ENCODE results near the gene MYH11.
A peak's percentile ranks its signal among the peaks of the same experiment; 100 is the strongest.

MYH11 gene

GRCh38 chr16:15775209-15775608 lies 81.6 kb downstream of the MYH11 start:
- DNase-seq = peak; percentile 64

GRCh38 chr16:15773968-15774367 lies 82.9 kb downstream of the MYH11 start:
- no peak for DNase-seq

DNA sequence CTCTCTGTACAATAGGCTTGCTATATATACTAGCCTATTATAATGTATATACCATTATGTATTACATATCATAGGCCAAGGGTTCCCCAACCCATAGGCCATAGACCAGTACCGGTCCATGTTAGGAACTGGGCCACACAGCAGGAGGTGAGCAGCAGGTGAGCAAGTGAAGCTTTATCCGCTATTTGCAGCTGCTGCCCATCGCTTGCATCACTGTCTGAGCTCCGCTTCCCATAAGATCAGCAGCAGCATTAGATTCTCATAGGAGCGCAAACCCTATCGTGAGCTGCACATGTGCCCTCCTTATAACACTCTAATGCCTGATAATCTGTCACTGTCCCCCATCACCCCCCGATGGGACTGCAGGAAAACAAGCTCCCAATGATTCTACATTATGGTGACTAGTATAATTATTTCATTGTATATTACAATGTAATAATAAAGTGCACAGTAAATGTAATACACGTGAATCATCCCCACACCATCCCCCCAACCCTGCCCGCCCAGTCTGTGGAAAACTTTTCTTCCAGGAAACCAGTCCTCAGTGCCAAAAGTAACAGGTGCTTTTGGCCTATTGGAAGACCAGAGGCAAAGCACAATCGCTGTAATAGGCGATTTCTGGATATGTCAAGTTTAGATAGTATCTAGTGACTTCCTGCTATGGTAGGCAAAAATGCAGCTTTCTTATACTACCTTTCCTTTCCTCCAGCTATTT lies 84.1 kb downstream of the MYH11 start:
- peak; percentile 11 for DNase-seq

DNA sequence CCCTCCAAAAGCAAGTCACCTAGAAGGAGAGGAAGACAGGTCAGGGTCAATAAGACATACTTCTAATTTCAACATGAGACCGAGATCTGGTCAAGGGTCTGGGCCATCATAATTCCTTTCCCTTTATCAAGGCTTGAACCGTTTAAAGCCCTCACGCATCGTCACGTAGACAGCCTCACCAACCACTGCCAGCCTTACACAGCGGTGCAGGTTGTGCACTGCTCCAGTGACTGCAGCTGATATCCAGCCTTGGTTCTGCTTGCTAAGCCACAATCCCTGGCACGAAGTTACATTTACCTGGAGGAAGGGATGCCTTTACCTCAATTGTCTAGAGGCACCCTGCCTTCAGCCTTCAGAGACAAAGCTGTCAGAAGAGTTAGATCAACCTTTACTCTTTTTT lies 85.1 kb downstream of the MYH11 start:
- DNase-seq = no peak

DNA sequence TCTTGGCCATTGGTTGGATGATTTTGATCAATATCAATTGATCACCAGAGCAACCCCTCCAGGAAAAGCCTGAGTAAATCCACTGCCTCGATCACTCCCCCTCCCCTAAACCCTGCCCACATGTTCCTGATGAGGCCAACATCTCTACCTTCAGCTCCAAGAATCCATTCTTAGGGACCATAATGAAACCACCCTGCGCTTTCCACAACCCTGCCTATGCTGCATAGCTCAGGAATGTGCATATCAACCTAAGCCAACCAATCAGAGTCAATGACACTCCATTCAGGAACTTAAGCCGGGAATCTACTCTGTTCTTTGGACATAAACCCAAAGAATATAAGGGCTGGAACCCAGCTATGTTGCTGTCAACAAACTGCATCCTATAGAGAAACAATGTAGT lies 86.3 kb downstream of the MYH11 start:
- DNase-seq = no peak

DNA sequence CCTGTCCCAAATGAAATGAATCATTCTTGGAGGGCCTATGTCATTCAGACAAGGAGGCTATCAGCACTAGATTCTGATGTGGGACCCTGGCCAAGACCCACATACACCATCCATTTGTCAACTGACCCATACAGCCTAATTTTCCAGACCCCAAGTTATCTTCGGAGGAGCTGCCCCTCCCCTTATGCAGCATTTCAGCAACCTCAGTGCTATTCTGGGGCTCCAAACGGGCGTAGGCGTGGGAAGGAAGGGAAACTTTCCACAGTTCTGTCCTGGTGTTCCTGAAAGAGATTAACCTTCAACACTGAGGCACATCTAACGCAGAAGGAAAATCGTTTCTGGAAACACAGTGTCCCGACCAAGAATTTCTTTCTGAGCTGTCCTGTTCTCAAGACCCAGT lies 86.7 kb downstream of the MYH11 start:
- DNase-seq = no peak

DNA sequence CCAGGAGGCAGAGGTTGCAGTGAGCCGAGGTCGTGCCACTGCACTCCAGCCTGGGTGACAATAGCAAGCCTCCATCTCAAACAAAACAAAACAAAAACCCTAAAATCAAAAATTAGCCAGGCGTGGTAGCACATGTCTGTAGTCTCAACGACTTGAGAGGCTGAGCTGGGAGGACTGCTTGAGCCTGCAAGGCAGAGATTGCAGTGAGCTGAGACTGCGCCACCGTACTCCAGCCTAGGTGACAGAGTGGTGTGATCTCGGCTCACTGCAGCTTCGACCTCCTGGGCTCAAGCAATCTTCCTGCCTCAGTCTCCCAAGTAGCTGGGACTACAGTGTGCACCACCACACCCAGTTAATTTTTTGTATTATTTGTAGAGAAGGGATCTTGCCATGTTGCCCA lies 87.6 kb downstream of the MYH11 start:
- no peak for DNase-seq

DNA sequence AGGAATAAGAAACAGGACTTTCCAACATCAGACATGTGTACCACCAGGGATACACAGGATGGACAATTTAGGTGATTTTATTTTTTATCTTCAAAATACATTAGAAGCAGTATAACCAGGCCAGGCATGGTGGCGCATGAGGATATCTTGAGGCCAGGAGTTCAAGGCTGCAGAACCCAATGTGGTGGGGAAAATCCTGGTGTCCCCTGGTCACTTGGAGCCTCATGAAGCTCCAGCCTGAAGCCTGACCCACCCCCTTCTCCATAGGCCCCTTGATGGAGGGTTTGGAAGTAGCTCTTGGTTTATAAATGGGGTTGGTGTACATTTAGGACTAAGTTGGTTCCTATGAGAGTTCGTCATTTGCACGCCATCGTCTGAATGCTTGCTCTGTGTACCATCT lies 88.6 kb downstream of the MYH11 start:
- DNase-seq = no peak

DNA sequence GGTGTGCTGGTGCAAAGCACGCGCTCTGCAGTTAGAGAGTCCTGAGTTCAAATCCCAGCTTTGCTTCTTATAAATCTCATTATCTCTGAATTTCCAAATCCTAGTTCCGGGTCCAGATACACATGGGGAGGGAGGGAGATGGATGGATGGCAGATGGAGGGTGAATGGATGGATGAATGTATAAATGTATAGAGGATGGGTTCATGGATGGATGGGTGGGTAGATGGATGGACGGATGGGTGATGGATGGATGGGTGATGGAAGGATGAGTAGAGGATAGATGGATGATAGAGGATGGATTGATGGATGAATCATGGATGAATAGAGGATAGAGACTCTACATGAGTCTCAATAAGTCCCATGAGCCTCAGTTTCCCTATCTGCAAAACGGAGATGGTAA lies 89.9 kb downstream of the MYH11 start:
- DNase-seq = no peak

DNA sequence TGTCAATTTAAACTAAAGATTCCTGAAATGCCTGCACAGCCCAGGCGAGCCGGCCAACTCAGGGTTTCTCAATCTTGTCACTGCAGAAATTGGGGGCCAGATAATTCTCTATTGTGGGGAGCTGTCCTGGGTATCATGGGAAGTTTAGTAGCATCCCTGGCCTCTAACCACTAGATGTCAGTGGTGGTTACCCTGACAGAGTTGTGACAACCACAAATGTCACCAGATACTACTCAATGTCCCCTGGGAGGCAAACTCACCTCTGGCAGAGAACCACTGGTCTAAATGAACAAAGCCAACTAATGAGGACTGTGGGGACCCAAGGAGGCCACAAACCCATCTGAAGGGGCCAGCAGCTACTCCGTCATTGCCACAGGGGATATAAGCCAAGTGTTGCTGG lies 90.9 kb downstream of the MYH11 start:
- DNase-seq = peak; percentile 73

DNA sequence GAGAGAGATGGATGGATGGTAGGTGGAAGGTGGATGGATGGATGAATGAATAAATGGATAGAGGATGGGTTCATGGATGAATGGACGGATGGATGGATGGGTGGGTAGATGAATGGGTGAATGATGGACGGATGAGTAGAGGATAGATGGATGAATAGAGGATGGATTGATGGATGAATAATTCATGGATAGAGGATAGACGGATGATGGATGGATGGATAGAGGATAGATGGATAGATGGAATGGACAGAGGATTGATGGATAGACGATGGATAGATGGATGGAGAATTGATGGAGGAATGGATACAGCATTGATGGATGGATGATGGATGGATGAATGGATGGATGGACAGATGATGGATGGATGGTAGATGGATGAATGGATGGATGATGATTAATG lies 91.7 kb downstream of the MYH11 start:
- DNase-seq = no peak

DNA sequence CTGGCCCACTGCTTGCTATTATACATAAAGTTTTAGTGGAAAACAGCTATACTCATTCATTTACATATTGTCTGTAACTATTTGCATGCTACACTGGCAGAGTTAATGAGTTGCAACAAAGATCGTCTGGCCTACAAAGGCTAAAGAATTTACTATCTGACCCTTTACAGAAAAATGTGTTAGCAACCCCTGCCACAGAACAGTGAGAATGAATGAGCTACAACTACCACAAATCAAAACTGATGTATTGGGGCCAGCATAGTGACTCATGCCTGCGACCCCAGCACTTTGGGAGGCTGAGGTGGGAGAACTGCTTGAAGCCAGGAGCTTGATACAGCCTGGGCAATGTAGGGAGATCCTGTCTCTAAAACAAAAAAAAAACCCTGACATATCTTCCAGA lies 92.7 kb downstream of the MYH11 start:
- no peak for DNase-seq

DNA sequence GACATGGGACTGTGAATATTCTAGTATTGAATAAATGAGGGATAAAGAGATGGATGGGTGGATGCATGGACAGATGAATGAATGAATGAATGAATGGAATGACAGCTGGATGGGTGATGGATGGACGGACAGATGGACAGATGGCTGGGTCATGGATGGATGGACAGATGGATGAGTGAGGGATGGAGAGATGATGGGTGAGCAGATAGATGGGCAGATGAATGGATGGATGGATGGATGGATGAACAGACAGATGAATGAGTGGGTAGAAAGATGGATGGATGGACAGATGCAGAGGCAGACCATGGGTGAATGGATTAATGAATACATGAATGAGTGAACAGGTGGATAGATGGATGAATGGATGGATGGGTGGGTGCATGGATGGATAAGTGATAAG lies 96.7 kb downstream of the MYH11 start:
- no peak for DNase-seq

DNA sequence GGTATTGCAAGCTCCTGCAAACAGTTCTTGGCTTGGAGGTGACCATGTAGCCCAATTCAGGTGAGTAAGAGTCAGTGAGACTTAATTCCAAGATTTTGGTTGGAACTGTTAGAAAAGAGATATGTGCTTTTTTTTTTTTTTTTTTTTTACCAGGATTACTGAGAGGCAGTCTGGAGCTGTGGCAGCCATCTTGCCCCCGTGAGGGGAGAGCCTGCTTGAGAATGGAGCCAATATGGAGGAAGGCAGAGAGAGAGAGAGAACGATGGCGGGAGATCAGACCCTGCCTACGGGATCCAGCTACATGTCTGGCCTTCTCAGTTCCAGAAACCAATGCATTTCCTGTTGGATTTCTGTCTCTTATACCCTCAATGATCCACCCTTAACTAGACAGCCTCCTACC lies 97.8 kb downstream of the MYH11 start:
- DNase-seq = no peak

GRCh38 chr16:15757630-15758251 lies 99.1 kb downstream of the MYH11 start:
- peak; percentile 9 for DNase-seq

- no peak for DNase-seq
Measured at GRCh38 chr16:15757077-15757386, 99.8 kb downstream of the MYH11 start.

DNA sequence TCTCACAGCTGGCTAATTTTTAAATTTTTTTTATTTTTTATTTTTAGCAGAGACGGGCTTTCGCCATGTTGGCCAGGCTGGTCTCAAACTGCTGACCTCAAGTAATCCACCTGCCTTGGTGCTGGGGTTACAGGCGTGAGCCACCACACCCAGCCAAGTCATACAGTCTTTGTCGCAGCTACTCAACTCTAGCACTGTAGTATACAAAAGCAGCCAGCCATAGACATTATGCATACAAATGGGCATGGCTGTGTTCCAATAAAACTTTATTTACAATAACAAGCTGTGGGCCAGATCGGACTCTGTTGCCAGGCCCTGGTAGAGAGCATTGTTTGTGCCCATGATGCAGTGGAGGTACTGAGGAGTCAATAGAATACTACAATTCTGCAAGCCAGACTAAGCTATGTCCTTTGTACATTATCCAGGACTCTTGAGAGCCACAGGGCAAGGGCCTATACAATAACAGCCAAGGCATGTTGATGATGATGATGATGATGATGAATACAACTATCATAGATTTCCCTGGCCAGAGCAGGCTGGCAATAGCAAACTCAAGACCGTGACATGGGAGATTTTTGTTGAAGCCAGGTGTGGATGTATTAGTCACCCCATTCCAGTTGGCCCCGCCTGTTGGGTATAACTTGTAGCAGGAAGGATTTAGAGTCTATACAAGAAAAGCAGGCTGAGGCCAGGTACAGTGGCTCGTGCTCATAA lies 101.8 kb downstream of the MYH11 start:
- no peak for DNase-seq

GRCh38 chr16:15752717-15753488 lies 103.9 kb downstream of the MYH11 start:
- no peak for DNase-seq

DNA sequence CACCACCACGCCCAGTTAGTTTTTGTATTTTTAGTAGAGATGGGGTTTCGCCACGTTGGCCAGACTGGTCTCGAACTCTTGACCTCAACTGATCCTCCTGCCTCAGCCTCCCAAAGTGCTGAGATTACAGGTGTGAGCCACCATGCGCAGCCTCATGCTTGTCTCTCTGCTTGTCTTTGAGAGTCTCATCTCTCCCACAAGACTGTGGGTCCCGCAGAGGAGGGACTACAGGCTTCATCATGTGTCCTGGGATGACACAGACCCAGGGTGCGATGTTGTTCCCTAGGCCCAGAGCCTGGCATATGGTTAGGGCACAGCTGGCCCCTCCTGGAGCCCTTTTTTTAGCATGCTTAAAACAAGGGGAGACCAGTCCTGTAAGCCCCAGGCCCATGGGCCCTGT lies 104.9 kb downstream of the MYH11 start:
- no peak for DNase-seq

DNA sequence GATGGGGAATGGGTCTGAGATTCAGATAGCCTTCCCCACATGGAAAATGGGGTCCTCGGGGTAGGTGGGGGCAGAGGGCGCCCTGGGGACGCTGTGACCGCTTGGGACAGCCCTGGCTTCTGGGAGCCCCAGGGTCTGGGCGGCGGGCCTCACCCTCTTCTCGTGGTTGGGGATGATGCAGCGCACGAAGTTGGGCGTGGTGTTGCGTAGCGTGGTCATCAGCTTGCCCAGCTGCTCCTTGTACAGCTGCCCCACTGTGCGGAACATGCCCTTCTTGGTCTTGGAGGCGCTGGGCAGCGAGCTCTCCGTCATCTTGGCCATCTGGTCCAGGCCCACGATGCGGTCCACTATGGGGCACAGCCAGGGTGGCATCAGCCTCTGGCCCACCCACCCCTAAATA lies 106.8 kb downstream of the MYH11 start:
- DNase-seq = no peak

DNA sequence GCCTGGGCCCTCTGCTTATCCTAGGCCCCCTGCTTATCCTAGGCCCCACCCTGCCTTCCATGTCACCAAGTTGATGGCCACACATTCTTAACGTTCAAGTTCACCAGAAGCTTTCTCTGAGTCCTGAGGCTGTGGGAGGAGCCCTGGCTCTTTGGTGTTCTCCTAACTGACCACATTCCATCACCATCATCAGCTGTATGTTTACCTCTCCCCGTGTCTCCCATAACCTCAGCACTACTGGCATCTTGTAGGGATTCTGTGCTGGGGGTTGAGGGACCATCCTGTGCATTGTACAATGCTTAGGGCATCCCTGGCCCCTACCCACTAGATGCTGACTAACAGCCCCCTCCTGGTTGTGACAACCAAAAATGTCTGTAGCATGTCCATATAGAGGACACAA lies 107.5 kb downstream of the MYH11 start:
- no peak for DNase-seq

DNA sequence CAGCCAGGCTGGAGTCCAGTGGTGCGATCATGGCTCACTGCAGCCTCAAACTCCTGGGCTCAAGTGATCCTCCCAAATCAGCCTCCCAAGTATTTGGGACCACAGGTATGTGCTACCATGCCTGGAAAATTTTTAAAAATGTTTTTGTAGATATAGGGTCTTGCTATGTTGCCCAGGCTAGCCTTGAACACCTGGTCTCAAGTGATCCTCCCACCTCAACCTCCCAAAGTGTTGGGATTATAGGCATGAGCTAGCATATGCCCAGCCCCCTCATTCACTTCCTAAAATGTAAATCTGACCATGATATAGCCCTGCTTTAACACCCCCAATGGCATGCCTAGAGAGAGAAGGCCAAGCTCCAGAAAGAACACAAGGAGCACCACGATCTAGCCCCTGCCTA lies 108.2 kb downstream of the MYH11 start:
- DNase-seq = no peak

GRCh38 chr16:15747937-15748336 lies 108.9 kb downstream of the MYH11 start:
- no peak for DNase-seq

DNA sequence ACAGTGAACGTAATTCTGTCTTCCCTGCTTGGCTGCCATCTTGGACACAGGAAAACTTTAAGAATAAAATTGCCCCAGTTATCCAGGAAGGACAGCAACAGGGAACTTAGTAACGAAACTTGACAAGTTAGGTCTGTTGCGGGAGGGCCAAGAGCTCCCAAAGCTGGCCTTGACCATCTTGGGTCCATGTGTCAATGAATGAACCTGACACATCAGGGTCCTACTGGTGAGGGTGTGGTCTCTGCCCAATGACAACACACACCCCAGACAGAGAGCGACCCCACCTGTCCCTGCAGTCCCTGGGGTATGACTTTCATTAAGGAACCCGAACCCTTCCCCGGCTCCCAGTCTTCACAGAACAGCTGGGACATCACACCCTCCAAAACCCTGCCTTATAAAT lies 110.5 kb downstream of the MYH11 start:
- no peak for DNase-seq

Data from NCI-H82 (cell line).